HEK293 (cell line): ENCODE results near the gene PPARD.

Source experiments
- CTCF ChIA-PET: fragments of 350-600 bp; formaldehyde crosslinking; extraction: SDS; loops from one replicate; lab custom pipeline; 2021; ENCODE audit warnings: antibody characterized with exemption; lab: Yijun Ruan, JAX
- POLR2A ChIA-PET: fragments of 300-600 bp; formaldehyde crosslinking; extraction: SDS; loops from one replicate; lab custom pipeline; 2020; ENCODE audit warnings: antibody characterized with exemption, inconsistent platforms; lab: Yijun Ruan, JAX
- H3K27ac ChIP-seq: fragments of 200-500 bp; sonication (Bioruptor generic); 2 replicates; pipeline ENCODE4 v1.5.1; 2014; ENCODE audit warnings: low read depth, low read length, control low read depth, inconsistent platforms; ENCODE audit errors: extremely low read depth
- H3K36me3 ChIP-seq, 2 experiments: fragments of 200-500 bp in 1 of 2; sonication (Bioruptor generic) in 1 of 2; 1 replicate in 1 of 2; 2 replicates in 1 of 2; pipeline ENCODE4 v1.5.1; 2014 to 2017; ENCODE audit warnings: inconsistent platforms in 2 of 2, low read length in 2 of 2; ENCODE audit not compliant: control insufficient read depth in 2 of 2, insufficient read depth in 1 of 2
- H3K4me1 ChIP-seq: fragments of 200-500 bp; sonication (Bioruptor generic); 2 replicates; pipeline ENCODE4 v1.5.1; 2014; ENCODE audit warnings: mild to moderate bottlenecking, low read length, inconsistent platforms; ENCODE audit not compliant: control insufficient read depth, insufficient read depth
- H3K4me3 ChIP-seq: 2 replicates; pipeline ENCODE4 v1.5.1; 2011; ENCODE audit warnings: low read depth, mild to moderate bottlenecking, control low read depth, low read length, moderate library complexity
- H3K9me3 ChIP-seq: fragments of 200-500 bp; sonication (Bioruptor generic); 2 replicates; pipeline ENCODE4 v1.5.1; 2014; ENCODE audit warnings: low read depth, low read length, inconsistent platforms; ENCODE audit not compliant: control insufficient read depth, insufficient read depth
- EGR2 ChIP-seq: fragments of 450-650 bp; formaldehyde crosslinking; IDR thresholded peaks from 2 replicates; pipeline ENCODE4 v1.5.1; 2016; ENCODE audit warnings: low read depth, missing biosample characterization, missing genetic modification characterization
- FEZF1 ChIP-seq: fragments of 450-650 bp; formaldehyde crosslinking; IDR thresholded peaks from 2 replicates; pipeline ENCODE4 v1.5.1; 2016; ENCODE audit warnings: missing biosample characterization, missing genetic modification characterization
- GLI2 ChIP-seq: fragments of 450-650 bp; formaldehyde crosslinking; IDR thresholded peaks from 2 replicates; pipeline ENCODE4; 2017; ENCODE audit warnings: missing biosample characterization, missing genetic modification characterization, low read depth, borderline replicate concordance
- MYNN ChIP-seq: fragments of 450-650 bp; formaldehyde crosslinking; IDR thresholded peaks from 2 replicates; pipeline ENCODE4 v1.5.1; 2016; ENCODE audit warnings: missing biosample characterization, missing genetic modification characterization, borderline replicate concordance
- PRDM1 ChIP-seq: fragments of 450-650 bp; formaldehyde crosslinking; IDR thresholded peaks from 2 replicates; pipeline ENCODE4; 2016; ENCODE audit warnings: missing biosample characterization, missing genetic modification characterization
- RBAK ChIP-seq: fragments of 450-650 bp; formaldehyde crosslinking; IDR thresholded peaks from 2 replicates; pipeline ENCODE4 v1.5.1; 2016; ENCODE audit warnings: missing biosample characterization, missing genetic modification characterization
- ZFHX2 ChIP-seq: fragments of 450-650 bp; formaldehyde crosslinking; conservative IDR thresholded peaks from 2 replicates; pipeline ENCODE4 v1.5.1; 2016; ENCODE audit warnings: missing biosample characterization, missing genetic modification characterization
- ZFP41 ChIP-seq: fragments of 450-650 bp; formaldehyde crosslinking; IDR thresholded peaks from 2 replicates; pipeline ENCODE4 v1.5.1; 2016; ENCODE audit warnings: missing biosample characterization, missing genetic modification characterization, borderline replicate concordance
- ZNF10 ChIP-seq: fragments of 450-650 bp; formaldehyde crosslinking; IDR thresholded peaks from 2 replicates; pipeline ENCODE4 v1.5.1; 2017; ENCODE audit warnings: missing biosample characterization, missing genetic modification characterization
- ZNF140 ChIP-seq: fragments of 450-650 bp; formaldehyde crosslinking; IDR thresholded peaks from 2 replicates; pipeline ENCODE4 v1.5.1; 2016; ENCODE audit warnings: missing biosample characterization, missing genetic modification characterization
- ZNF169 ChIP-seq: fragments of 450-650 bp; formaldehyde crosslinking; IDR thresholded peaks from 2 replicates; pipeline ENCODE4 v1.5.1; 2016; ENCODE audit warnings: missing biosample characterization, missing genetic modification characterization
- ZNF19 ChIP-seq: fragments of 450-650 bp; formaldehyde crosslinking; IDR thresholded peaks from 2 replicates; pipeline ENCODE4; 2016; ENCODE audit warnings: missing biosample characterization, missing genetic modification characterization, low read depth
- ZNF221 ChIP-seq: fragments of 450-650 bp; formaldehyde crosslinking; IDR thresholded peaks from 2 replicates; pipeline ENCODE4 v1.5.1; 2017; ENCODE audit warnings: missing biosample characterization, missing genetic modification characterization, borderline replicate concordance
- ZNF248 ChIP-seq: fragments of 450-650 bp; formaldehyde crosslinking; IDR thresholded peaks from 2 replicates; pipeline ENCODE4 v1.5.1; 2017; ENCODE audit warnings: missing biosample characterization, missing genetic modification characterization
- ZNF433 ChIP-seq: fragments of 450-650 bp; formaldehyde crosslinking; IDR thresholded peaks from 2 replicates; pipeline ENCODE4 v1.5.1; 2016; ENCODE audit warnings: missing biosample characterization, missing genetic modification characterization, low read depth
- ZNF521 ChIP-seq: fragments of 450-650 bp; formaldehyde crosslinking; IDR thresholded peaks from 2 replicates; pipeline ENCODE4 v1.5.1; 2017; ENCODE audit warnings: missing biosample characterization, mild to moderate bottlenecking, missing genetic modification characterization
- ZNF529 ChIP-seq: fragments of 450-650 bp; formaldehyde crosslinking; IDR thresholded peaks from 2 replicates; pipeline ENCODE4 v1.5.1; 2017; ENCODE audit warnings: missing genetic modification characterization, missing biosample characterization; ENCODE audit not compliant: insufficient replicate concordance
- ZNF555 ChIP-seq: fragments of 450-650 bp; formaldehyde crosslinking; conservative IDR thresholded peaks from 2 replicates; pipeline ENCODE4 v1.5.1; 2017; ENCODE audit warnings: missing biosample characterization, mild to moderate bottlenecking, missing genetic modification characterization, inconsistent platforms
- ZNF747 ChIP-seq: fragments of 450-650 bp; formaldehyde crosslinking; IDR thresholded peaks from 2 replicates; pipeline ENCODE4 v1.5.1; 2016; ENCODE audit warnings: missing biosample characterization, missing genetic modification characterization
- ZSCAN23 ChIP-seq: fragments of 450-650 bp; formaldehyde crosslinking; IDR thresholded peaks from 2 replicates; pipeline ENCODE4 v1.5.1; 2016; ENCODE audit warnings: missing biosample characterization, missing genetic modification characterization
- TF ChIP-seq, protein P1 (sequence below): fragments of 450-650 bp; formaldehyde crosslinking; IDR thresholded peaks from 2 replicates; pipeline ENCODE4 v1.5.1; 2016; ENCODE audit warnings: missing biosample characterization, missing genetic modification characterization
- TF ChIP-seq, protein P2 (sequence below): fragments of 450-650 bp; formaldehyde crosslinking; IDR thresholded peaks from 2 replicates; pipeline ENCODE4 v1.5.1; 2016; ENCODE audit warnings: missing biosample characterization, missing genetic modification characterization
- TF ChIP-seq, protein P3 (sequence below): fragments of 450-650 bp; formaldehyde crosslinking; IDR thresholded peaks from 2 replicates; pipeline ENCODE4 v1.5.1; 2017; ENCODE audit warnings: missing biosample characterization, missing genetic modification characterization
- TF ChIP-seq, protein P4 (sequence below): fragments of 450-650 bp; formaldehyde crosslinking; IDR thresholded peaks from 2 replicates; pipeline ENCODE4 v1.5.1; 2016; ENCODE audit warnings: missing biosample characterization, missing genetic modification characterization
- TF ChIP-seq, protein P5 (sequence below): fragments of 450-650 bp; formaldehyde crosslinking; IDR thresholded peaks from 2 replicates; pipeline ENCODE4 v1.5.1; 2016; ENCODE audit warnings: missing biosample characterization, missing genetic modification characterization, borderline replicate concordance

The PPARD gene

DNA sequence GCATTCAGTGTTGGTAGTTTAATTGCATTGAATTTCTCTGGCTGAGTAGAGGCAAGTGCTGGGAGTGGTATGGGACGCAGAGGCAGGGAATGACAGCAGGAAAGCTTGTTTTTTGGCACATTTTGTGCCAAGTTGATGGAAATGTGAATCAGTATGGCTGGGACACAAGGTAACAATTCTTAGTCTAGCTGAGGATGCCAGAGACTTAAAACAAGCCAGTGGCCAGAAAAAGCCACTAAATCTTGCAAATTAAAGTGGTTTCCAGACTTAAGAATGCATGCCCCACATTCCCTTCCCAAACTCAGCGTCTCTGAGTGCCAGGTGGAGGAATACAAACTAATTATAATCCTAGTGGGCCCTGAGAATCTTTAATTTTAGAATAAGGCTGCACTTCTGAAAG is 35.9 kb downstream of the PPARD start:
- POLR2A ChIA-PET: no interaction called here
- no peaks in the 10 kb centered on the region for H3K4me1 ChIP-seq

DNA sequence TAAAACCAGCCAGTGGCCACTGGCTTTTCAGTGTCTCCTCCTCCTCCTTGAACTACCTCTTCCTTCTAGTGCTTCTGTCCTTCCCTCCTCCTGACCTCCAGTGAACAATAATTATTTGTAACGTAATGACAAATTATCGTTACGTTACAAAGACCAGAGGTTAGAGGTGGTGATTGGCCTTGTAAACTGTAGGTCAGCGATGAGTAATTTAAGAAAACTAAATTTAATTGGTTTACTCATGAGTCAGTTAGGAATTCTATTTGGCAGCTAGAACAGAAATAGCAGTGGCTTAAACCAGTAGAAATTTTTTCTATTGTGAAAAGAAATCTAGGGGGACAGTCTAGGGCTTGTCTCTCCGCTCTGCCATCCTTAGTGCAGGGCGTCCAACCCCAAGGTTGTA is 38.8 kb downstream of the PPARD start:
- TF ChIP-seq ZNF140 (tag by site-specific recombination) (no peak), ZFHX2 (tag by site-specific recombination) (no peak), ZFP41 (tag by site-specific recombination) (no peak), ZSCAN23 (tag by site-specific recombination) (no peak), ZNF555 (tag by site-specific recombination) (no peak), ZNF19 (tag by site-specific recombination) (no peak), ZNF433 (tag by site-specific recombination) (no peak), ZNF529 (no peak), MYNN (tag by site-specific recombination) (no peak), FEZF1 (tag by site-specific recombination) (no peak), ZNF248 (tag by site-specific recombination) (no peak), ZNF221 (tag by site-specific recombination) (no peak), ZNF747 (tag by site-specific recombination) (no peak), PRDM1 (tag by site-specific recombination) (no peak), EGR2 (tag by site-specific recombination) (no peak)
- TF ChIP-seq, protein P1, sequence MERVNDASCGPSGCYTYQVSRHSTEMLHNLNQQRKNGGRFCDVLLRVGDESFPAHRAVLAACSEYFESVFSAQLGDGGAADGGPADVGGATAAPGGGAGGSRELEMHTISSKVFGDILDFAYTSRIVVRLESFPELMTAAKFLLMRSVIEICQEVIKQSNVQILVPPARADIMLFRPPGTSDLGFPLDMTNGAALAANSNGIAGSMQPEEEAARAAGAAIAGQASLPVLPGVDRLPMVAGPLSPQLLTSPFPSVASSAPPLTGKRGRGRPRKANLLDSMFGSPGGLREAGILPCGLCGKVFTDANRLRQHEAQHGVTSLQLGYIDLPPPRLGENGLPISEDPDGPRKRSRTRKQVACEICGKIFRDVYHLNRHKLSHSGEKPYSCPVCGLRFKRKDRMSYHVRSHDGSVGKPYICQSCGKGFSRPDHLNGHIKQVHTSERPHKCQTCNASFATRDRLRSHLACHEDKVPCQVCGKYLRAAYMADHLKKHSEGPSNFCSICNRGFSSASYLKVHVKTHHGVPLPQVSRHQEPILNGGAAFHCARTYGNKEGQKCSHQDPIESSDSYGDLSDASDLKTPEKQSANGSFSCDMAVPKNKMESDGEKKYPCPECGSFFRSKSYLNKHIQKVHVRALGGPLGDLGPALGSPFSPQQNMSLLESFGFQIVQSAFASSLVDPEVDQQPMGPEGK: no peak
- TF ChIP-seq, protein P2, sequence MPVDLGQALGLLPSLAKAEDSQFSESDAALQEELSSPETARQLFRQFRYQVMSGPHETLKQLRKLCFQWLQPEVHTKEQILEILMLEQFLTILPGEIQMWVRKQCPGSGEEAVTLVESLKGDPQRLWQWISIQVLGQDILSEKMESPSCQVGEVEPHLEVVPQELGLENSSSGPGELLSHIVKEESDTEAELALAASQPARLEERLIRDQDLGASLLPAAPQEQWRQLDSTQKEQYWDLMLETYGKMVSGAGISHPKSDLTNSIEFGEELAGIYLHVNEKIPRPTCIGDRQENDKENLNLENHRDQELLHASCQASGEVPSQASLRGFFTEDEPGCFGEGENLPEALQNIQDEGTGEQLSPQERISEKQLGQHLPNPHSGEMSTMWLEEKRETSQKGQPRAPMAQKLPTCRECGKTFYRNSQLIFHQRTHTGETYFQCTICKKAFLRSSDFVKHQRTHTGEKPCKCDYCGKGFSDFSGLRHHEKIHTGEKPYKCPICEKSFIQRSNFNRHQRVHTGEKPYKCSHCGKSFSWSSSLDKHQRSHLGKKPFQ: no peak
- TF ChIP-seq, protein P3, sequence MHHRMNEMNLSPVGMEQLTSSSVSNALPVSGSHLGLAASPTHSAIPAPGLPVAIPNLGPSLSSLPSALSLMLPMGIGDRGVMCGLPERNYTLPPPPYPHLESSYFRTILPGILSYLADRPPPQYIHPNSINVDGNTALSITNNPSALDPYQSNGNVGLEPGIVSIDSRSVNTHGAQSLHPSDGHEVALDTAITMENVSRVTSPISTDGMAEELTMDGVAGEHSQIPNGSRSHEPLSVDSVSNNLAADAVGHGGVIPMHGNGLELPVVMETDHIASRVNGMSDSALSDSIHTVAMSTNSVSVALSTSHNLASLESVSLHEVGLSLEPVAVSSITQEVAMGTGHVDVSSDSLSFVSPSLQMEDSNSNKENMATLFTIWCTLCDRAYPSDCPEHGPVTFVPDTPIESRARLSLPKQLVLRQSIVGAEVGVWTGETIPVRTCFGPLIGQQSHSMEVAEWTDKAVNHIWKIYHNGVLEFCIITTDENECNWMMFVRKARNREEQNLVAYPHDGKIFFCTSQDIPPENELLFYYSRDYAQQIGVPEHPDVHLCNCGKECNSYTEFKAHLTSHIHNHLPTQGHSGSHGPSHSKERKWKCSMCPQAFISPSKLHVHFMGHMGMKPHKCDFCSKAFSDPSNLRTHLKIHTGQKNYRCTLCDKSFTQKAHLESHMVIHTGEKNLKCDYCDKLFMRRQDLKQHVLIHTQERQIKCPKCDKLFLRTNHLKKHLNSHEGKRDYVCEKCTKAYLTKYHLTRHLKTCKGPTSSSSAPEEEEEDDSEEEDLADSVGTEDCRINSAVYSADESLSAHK: no peak
- TF ChIP-seq, protein P4, sequence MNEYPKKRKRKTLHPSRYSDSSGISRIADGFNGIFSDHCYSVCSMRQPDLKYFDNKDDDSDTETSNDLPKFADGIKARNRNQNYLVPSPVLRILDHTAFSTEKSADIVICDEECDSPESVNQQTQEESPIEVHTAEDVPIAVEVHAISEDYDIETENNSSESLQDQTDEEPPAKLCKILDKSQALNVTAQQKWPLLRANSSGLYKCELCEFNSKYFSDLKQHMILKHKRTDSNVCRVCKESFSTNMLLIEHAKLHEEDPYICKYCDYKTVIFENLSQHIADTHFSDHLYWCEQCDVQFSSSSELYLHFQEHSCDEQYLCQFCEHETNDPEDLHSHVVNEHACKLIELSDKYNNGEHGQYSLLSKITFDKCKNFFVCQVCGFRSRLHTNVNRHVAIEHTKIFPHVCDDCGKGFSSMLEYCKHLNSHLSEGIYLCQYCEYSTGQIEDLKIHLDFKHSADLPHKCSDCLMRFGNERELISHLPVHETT: no peak
- TF ChIP-seq, all 188 proteins: peak for 0
- Histone ChIP-seq H3K27ac (no peak overlapping the region), H3K9me3 (no peaks in the 10 kb centered on the region), H3K36me3 (no peaks in the 10 kb centered on the region), H3K4me1 (0 out of 2 replicates have a peak, but pooled peaks cover 3% of the 10 kb centered on the region), H3K4me3 (no peak overlapping the region)
- ChIA-PET POLR2A (no interaction called here), CTCF (no interaction called here)

More for the DNA sequence above, 35.9 kb downstream of the PPARD start:
- CTCF ChIA-PET: interaction anchor here (1.6 to 2.1 kb wide), 2 partner anchors 37 to 71 kb away, joined by 5 to 6 read pairs; no protein-coding TSS in a partner anchor
- no peak overlapping the region for H3K4me3 ChIP-seq
- no peak for TF ChIP-seq FEZF1 (tag by site-specific recombination)
- no peak for TF ChIP-seq PRDM1 (tag by site-specific recombination)
- no peak for TF ChIP-seq GLI2 (tag by site-specific recombination)
- TF ChIP-seq ZNF521 (tag by site-specific recombination): no peak
- TF ChIP-seq ZNF169 (tag by site-specific recombination): no peak
- TF ChIP-seq ZNF10: no peak
- TF ChIP-seq, protein P5, sequence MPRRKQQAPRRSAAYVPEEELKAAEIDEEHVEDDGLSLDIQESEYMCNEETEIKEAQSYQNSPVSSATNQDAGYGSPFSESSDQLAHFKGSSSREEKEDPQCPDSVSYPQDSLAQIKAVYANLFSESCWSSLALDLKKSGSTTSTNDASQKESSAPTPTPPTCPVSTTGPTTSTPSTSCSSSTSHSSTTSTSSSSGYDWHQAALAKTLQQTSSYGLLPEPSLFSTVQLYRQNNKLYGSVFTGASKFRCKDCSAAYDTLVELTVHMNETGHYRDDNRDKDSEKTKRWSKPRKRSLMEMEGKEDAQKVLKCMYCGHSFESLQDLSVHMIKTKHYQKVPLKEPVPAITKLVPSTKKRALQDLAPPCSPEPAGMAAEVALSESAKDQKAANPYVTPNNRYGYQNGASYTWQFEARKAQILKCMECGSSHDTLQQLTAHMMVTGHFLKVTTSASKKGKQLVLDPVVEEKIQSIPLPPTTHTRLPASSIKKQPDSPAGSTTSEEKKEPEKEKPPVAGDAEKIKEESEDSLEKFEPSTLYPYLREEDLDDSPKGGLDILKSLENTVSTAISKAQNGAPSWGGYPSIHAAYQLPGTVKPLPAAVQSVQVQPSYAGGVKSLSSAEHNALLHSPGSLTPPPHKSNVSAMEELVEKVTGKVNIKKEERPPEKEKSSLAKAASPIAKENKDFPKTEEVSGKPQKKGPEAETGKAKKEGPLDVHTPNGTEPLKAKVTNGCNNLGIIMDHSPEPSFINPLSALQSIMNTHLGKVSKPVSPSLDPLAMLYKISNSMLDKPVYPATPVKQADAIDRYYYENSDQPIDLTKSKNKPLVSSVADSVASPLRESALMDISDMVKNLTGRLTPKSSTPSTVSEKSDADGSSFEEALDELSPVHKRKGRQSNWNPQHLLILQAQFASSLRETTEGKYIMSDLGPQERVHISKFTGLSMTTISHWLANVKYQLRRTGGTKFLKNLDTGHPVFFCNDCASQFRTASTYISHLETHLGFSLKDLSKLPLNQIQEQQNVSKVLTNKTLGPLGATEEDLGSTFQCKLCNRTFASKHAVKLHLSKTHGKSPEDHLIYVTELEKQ: no peak
- TF ChIP-seq RBAK (tag by site-specific recombination): no peak
- TF ChIP-seq, all 188 proteins: peak for 0
- Histone ChIP-seq H3K36me3 (no peaks in the 10 kb centered on the region), H3K27ac (no peak overlapping the region), H3K9me3 (no peaks in the 10 kb centered on the region)
